ENCODE measurements around the gene CNTNAP4.

CNTNAP4 gene

DNA sequence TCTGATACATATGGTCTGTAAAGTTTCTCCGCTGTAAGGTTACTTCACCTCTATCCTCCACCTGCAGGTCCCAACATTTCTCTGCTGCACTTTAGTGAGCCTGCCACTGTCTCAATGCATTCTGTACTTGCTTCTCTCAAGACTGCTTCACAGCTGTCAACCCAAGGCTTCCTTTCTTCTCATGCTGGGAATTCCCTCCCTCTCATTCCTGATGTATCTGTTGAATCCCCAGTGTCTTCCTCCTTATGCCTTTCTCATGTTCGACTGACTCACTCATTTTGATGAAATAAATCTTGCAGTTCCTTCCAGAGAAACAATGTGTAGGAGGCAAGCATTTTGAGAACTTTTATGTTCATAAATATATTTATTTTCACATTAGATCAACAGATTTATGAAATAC, 288.3 kb downstream of the CNTNAP4 start:
- Histone ChIP-seq H3K4me3 (ENCODE audit: low read depth, low read length) (no peak overlapping the region), H3K4me1 (ENCODE audit: control insufficient read depth, insufficient read depth, low read length) (no peaks in the 10 kb centered on the region), H3K27me3 (ENCODE audit: control insufficient read depth, insufficient read depth, low read length) (no peaks in the 10 kb centered on the region), H3K9me3 (ENCODE audit: control insufficient read depth, insufficient read depth, low read length) (no peaks in the 10 kb centered on the region), H3K36me3 (ENCODE audit: control insufficient read depth, insufficient read depth, low read length) (no peaks in the 10 kb centered on the region), H3K9ac (ENCODE audit: low read depth, low read length) (no peak overlapping the region)

DNA sequence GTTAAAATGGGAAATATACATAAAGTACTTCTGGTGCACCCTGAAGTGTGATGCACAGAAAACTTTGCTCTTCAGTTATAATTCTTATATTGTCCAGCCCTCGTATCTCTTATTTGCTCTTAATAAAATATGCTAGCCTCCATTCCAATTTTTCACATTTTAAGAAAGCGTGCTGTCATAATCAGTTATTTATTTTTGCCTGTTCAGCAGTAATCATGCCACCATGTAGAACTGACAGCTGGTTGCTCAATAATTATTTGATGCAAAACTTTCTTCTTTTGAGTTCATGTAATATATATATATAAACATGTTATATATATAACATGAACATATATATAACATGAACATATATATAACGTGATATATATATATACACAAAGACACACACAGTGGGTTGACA, 294.6 kb downstream of the CNTNAP4 start:
- Histone ChIP-seq H3K36me3 (ENCODE audit: control insufficient read depth, insufficient read depth, low read length) (no peaks in the 10 kb centered on the region), H3K27me3 (ENCODE audit: control insufficient read depth, insufficient read depth, low read length) (no peaks in the 10 kb centered on the region), H3K4me1 (ENCODE audit: control insufficient read depth, insufficient read depth, low read length) (no peaks in the 10 kb centered on the region), H3K9ac (ENCODE audit: low read depth, low read length) (no peak overlapping the region), H3K9me3 (ENCODE audit: control insufficient read depth, insufficient read depth, low read length) (no peaks in the 10 kb centered on the region), H3K4me3 (ENCODE audit: low read depth, low read length) (no peak overlapping the region)

DNA sequence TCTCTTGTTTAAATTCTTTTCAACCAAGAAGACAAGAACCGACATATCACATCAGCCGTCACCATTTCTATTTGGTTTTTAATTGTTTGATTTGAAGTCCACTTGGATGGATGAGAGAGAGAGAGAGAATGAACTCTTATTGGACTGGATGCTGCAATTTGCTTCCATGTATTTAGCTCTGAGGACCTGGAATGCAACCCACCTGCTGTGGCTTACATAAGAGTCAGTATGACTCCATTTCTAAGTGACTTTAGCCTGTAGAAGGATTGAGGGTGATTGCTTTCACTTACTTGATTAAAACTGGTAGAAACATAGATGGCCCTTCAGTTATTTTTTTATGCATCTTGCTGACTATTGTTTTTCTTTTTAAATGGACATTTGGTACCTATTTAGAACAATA, 296.1 kb downstream of the CNTNAP4 start:
- Histone ChIP-seq H3K27me3 (ENCODE audit: control insufficient read depth, insufficient read depth, low read length) (no peaks in the 10 kb centered on the region), H3K9me3 (ENCODE audit: control insufficient read depth, insufficient read depth, low read length) (no peaks in the 10 kb centered on the region), H3K9ac (ENCODE audit: low read depth, low read length) (no peak overlapping the region), H3K4me3 (ENCODE audit: low read depth, low read length) (no peak overlapping the region), H3K4me1 (ENCODE audit: control insufficient read depth, insufficient read depth, low read length) (no peaks in the 10 kb centered on the region), H3K36me3 (ENCODE audit: control insufficient read depth, insufficient read depth, low read length) (no peaks in the 10 kb centered on the region)

DNA sequence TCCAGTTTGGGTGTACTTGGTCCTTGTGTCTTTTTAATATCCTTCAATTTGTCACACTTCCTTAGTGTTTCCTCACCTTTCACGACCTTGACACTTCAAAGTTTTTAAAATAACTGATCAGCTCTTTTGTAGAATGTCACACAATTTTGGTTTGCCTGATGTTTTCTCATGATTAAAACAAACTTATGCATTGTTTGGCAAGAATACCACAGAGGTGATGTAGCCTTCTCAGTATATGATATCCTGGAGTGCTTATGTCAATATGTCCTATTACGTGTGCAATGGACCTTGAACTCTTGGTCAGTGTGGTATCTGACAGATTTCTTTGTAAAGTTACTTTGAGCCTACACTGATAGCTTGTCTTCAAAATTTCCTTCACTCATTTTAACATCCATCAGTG, 297.4 kb downstream of the CNTNAP4 start:
- Histone ChIP-seq H3K9ac (ENCODE audit: low read depth, low read length) (no peak overlapping the region), H3K4me3 (ENCODE audit: low read depth, low read length) (no peak overlapping the region), H3K36me3 (ENCODE audit: control insufficient read depth, insufficient read depth, low read length) (no peaks in the 10 kb centered on the region), H3K27me3 (ENCODE audit: control insufficient read depth, insufficient read depth, low read length) (no peaks in the 10 kb centered on the region), H3K4me1 (ENCODE audit: control insufficient read depth, insufficient read depth, low read length) (no peaks in the 10 kb centered on the region), H3K9me3 (ENCODE audit: control insufficient read depth, insufficient read depth, low read length) (no peaks in the 10 kb centered on the region)

DNA sequence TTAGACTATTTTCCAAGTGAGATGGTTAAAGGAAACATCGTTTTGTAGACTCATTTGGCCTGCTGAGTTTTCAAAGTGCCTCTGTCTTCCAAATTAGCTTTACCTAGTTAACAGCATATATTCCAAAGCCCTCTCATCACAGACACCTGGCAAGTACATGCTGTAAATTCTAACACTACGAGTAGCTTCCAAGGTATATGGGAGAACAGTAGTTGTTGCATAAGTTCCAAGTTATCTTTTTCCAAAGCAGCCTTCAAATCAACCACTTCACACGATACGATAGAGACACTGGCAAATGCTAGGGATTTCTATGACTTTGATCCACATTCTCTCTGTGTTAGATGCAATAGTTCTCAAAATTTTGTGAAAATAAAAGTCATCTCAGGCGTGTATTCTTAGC, 299.3 kb downstream of the CNTNAP4 start:
- Histone ChIP-seq H3K4me3 (ENCODE audit: low read depth, low read length) (no peak overlapping the region), H3K27me3 (ENCODE audit: control insufficient read depth, insufficient read depth, low read length) (no peaks in the 10 kb centered on the region), H3K9me3 (ENCODE audit: control insufficient read depth, insufficient read depth, low read length) (no peaks in the 10 kb centered on the region), H3K36me3 (ENCODE audit: control insufficient read depth, insufficient read depth, low read length) (no peaks in the 10 kb centered on the region), H3K4me1 (ENCODE audit: control insufficient read depth, insufficient read depth, low read length) (no peaks in the 10 kb centered on the region), H3K9ac (ENCODE audit: low read depth, low read length) (no peak overlapping the region)

- no peaks in the 10 kb centered on the region for H3K27me3 ChIP-seq (ENCODE audit: control insufficient read depth, insufficient read depth, low read length)
- H3K9ac ChIP-seq (ENCODE audit: low read depth, low read length), result no peak overlapping the region
- no peak overlapping the region for H3K4me3 ChIP-seq (ENCODE audit: low read depth, low read length)
- no peaks in the 10 kb centered on the region for H3K36me3 ChIP-seq (ENCODE audit: control insufficient read depth, insufficient read depth, low read length)
- no peaks in the 10 kb centered on the region for H3K9me3 ChIP-seq (ENCODE audit: control insufficient read depth, insufficient read depth, low read length)
- no peaks in the 10 kb centered on the region for H3K4me1 ChIP-seq (ENCODE audit: control insufficient read depth, insufficient read depth, low read length)
Measured at GRCh38 chr16:76577003-76577402, 299.8 kb downstream of the CNTNAP4 start.

DNA sequence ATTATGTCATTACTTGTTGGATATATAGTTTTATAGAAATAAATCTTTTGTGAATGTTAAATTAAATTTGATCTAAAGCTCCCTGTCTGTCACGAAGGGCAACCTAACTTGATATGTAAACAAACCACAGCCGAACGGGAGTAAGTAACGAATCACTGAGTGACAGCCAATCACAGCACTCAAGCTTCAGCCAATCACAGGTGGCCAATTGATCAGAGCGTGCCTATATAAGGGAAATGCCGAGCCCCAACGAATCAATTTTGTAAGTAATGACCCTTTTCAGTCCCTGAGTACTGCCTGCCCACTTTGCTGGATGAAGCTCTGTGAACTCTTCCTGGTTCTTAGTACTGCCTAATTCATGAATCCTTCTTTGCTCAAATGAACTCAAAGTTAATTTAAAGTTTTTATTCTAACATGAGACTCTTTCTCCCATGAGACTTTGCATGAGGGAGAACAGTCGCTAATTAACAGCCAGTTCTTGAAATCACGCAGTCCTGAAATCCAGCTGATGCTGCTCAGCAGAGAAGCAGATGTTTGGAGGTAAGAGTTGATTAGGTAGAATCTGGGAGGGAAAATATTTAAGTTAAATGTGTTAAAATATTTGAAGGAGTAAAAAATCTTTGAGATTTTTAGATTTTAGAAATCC, 302.2 kb downstream of the CNTNAP4 start:
- no peak overlapping the region for H3K4me3 ChIP-seq (ENCODE audit: low read depth, low read length)
- H3K4me1 ChIP-seq (ENCODE audit: control insufficient read depth, insufficient read depth, low read length), result no peaks in the 10 kb centered on the region
- H3K9me3 ChIP-seq (ENCODE audit: control insufficient read depth, insufficient read depth, low read length), result no peaks in the 10 kb centered on the region
- no peaks in the 10 kb centered on the region for H3K36me3 ChIP-seq (ENCODE audit: control insufficient read depth, insufficient read depth, low read length)
- no peak overlapping the region for H3K9ac ChIP-seq (ENCODE audit: low read depth, low read length)
- no peaks in the 10 kb centered on the region for H3K27me3 ChIP-seq (ENCODE audit: control insufficient read depth, insufficient read depth, low read length)

DNA sequence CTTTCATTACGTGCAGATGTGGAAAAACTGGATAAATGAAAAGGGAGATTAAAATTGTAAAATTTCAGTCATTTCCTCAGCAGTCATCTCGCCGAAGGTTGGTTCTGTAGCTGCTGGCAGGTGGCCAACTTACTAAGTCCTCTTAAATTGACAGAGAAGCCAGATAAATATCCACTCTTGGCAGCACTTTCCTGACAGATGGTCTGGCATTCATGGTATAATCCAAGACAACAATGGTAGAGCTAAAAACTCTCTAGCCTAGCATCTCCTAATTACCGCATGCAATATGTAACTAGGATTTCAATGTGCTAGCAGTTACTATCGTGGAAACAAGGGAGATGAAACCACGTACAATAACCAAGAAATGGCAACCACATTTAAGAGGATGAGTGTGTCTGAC, 306.3 kb downstream of the CNTNAP4 start:
- Histone ChIP-seq H3K9me3 (ENCODE audit: control insufficient read depth, insufficient read depth, low read length) (no peaks in the 10 kb centered on the region), H3K27me3 (ENCODE audit: control insufficient read depth, insufficient read depth, low read length) (no peaks in the 10 kb centered on the region), H3K9ac (ENCODE audit: low read depth, low read length) (no peak overlapping the region), H3K4me1 (ENCODE audit: control insufficient read depth, insufficient read depth, low read length) (no peaks in the 10 kb centered on the region), H3K36me3 (ENCODE audit: control insufficient read depth, insufficient read depth, low read length) (no peaks in the 10 kb centered on the region), H3K4me3 (ENCODE audit: low read depth, low read length) (no peak overlapping the region)

DNA sequence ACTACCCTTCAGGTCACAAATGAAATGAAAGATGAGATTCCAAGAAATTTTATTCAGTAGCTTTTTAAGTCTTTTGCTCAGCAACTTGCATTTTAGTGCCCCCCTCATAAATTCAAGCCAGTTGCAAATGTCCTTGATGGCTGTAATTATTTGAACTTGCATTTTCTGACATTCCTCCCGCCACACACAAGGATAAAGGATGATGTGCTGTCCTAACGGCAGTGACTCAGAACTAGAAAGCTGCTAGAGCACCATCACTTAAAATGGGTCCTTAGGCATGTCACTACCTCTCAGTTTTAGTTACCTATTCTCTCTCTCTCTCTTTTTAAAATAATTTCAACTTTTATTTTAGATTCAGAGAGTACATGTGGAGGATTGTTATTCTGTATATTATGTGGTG, 306.7 kb downstream of the CNTNAP4 start:
- H3K36me3 ChIP-seq (ENCODE audit: control insufficient read depth, insufficient read depth, low read length), result no peaks in the 10 kb centered on the region
- H3K9me3 ChIP-seq (ENCODE audit: control insufficient read depth, insufficient read depth, low read length), result no peaks in the 10 kb centered on the region
- no peaks in the 10 kb centered on the region for H3K27me3 ChIP-seq (ENCODE audit: control insufficient read depth, insufficient read depth, low read length)
- H3K9ac ChIP-seq (ENCODE audit: low read depth, low read length), result no peak overlapping the region
- H3K4me1 ChIP-seq (ENCODE audit: control insufficient read depth, insufficient read depth, low read length), result no peaks in the 10 kb centered on the region
- no peak overlapping the region for H3K4me3 ChIP-seq (ENCODE audit: low read depth, low read length)

DNA sequence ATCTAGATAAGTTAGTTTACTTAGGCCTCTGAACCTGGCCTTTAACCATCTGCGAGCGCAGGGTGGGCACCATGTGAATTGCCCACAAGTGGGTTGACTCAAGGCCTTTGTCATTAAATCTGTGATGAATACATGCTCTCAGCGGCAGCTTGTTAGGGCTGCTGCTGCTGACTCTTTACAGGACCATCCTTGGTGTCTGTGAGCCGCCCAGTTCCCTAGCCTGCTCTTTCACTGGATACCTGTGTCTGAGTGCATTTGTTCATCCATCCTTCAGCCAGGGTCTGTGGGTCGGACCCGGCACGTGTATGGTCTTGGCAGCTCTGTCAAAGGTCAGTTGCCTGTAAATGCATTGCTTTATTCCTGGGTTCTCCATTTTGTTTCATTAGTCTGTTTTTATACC, 321.3 kb downstream of the CNTNAP4 start:
- H3K9me3 ChIP-seq (ENCODE audit: control insufficient read depth, insufficient read depth, low read length), result no peaks in the 10 kb centered on the region
- H3K36me3 ChIP-seq (ENCODE audit: control insufficient read depth, insufficient read depth, low read length), result no peaks in the 10 kb centered on the region
- no peak overlapping the region for H3K4me3 ChIP-seq (ENCODE audit: low read depth, low read length)
- no peak overlapping the region for H3K9ac ChIP-seq (ENCODE audit: low read depth, low read length)
- no peaks in the 10 kb centered on the region for H3K27me3 ChIP-seq (ENCODE audit: control insufficient read depth, insufficient read depth, low read length)
- no peaks in the 10 kb centered on the region for H3K4me1 ChIP-seq (ENCODE audit: control insufficient read depth, insufficient read depth, low read length)

DNA sequence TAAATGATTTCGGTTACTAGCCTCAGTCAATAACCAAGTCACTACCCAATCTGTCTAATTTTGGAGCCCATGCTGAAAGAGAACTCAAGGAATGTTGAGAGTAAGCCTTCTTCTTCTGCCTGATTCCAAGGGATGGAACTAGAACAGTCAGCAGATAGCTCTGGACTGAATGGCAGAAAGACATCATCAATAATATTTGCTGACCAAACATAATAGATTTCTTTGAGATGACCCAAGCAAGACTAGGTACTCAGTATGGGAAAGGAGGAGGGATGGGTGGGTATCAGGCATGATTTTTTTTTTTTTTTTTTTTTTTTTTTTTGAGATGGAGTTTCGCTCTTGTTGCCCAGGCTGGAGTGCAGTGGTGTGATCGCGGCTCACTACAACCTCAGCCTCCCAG, 330.1 kb downstream of the CNTNAP4 start:
- Histone ChIP-seq H3K4me1 (ENCODE audit: control insufficient read depth, insufficient read depth, low read length) (no peaks in the 10 kb centered on the region), H3K9me3 (ENCODE audit: control insufficient read depth, insufficient read depth, low read length) (no peaks in the 10 kb centered on the region), H3K4me3 (ENCODE audit: low read depth, low read length) (no peak overlapping the region), H3K9ac (ENCODE audit: low read depth, low read length) (no peak overlapping the region), H3K27me3 (ENCODE audit: control insufficient read depth, insufficient read depth, low read length) (no peaks in the 10 kb centered on the region), H3K36me3 (ENCODE audit: control insufficient read depth, insufficient read depth, low read length) (no peaks in the 10 kb centered on the region)
